ENCODE data around the gene TMEM270. TPM values are rescaled to one million over a fixed set of nuclear protein-coding genes. Genes with fewer than 3 reads are reported as not detected.

TMEM270 gene
- total RNA-seq, 1 experiment from 2014 or later = not detected

DNA sequence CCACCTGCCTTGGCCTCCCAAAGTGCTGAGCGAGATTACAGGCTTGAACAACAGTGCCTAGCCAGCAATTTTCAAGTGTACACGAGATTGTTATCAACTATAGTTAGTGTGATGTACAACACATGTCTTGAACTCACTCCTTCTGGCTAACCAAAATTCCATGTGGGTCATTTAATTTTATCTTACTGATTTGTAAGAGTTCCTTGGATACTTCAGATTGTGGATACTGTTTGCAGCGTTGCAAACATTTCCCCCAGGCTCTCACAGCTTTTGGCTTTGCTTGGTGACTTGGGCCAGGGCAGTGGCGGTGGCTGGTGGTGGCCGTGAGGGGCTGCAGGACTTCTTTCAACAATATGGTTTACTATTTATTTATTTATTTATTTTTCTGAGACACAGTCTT lies 8.5 kb upstream of the TMEM270 start:
- DNase-seq = no peak
- no peaks in the 10 kb centered on the region for H3K9me3 Mint-ChIP-seq (ENCODE audit: unreplicated experiment)
- H3K27me3 Mint-ChIP-seq (ENCODE audit: insufficient read depth, unreplicated experiment) = no peaks in the 10 kb centered on the region
- intact Hi-C loops (cut with micrococcal nuclease; ENCODE audit: unreplicated experiment) = loop anchor here (10.0 kb wide), 1 partner anchor 58 kb away; no protein-coding TSS in a partner anchor
- POLR2A ChIA-PET = interaction anchor here (0.6 to 1.0 kb wide), 2 partner anchors 18 to 25 kb away, joined by 3 to 7 read pairs; no protein-coding TSS in a partner anchor
- H3K4me1 Mint-ChIP-seq (ENCODE audit: low read depth, unreplicated experiment) = peaks cover 38% of the 10 kb centered on the region
- peaks cover 28% of the 10 kb centered on the region for H3K4me1 ChIP-seq
- H3K36me3 Mint-ChIP-seq (ENCODE audit: insufficient read depth, unreplicated experiment) = no peaks in the 10 kb centered on the region
- TF ChIP-seq, protein P1, sequence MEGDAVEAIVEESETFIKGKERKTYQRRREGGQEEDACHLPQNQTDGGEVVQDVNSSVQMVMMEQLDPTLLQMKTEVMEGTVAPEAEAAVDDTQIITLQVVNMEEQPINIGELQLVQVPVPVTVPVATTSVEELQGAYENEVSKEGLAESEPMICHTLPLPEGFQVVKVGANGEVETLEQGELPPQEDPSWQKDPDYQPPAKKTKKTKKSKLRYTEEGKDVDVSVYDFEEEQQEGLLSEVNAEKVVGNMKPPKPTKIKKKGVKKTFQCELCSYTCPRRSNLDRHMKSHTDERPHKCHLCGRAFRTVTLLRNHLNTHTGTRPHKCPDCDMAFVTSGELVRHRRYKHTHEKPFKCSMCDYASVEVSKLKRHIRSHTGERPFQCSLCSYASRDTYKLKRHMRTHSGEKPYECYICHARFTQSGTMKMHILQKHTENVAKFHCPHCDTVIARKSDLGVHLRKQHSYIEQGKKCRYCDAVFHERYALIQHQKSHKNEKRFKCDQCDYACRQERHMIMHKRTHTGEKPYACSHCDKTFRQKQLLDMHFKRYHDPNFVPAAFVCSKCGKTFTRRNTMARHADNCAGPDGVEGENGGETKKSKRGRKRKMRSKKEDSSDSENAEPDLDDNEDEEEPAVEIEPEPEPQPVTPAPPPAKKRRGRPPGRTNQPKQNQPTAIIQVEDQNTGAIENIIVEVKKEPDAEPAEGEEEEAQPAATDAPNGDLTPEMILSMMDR (IDR thresholded peaks at IDR 0.05; ENCODE audit: insufficient read depth in 1 of 2, low read depth in 1 of 2, low read length in 1 of 2, severe bottlenecking in 1 of 2, unreplicated experiment in 1 of 2) = no peak
- H3K4me3 ChIP-seq (ENCODE audit: low read depth, low read length) = no peak overlapping the region
- H3K27me3 ChIP-seq (replicated peaks; ENCODE audit: control insufficient read depth, insufficient read depth, low read length) = no peaks in the 10 kb centered on the region
- no peaks in the 10 kb centered on the region for H3K36me3 ChIP-seq (ENCODE audit: control insufficient read depth, insufficient read depth, low read length)
- BruUV-seq (replicated peaks) = no TSS peak
- H3K4me3 Mint-ChIP-seq (ENCODE audit: unreplicated experiment) = no peak overlapping the region
- peak overlapping the region; percentile 87 for H3K27ac Mint-ChIP-seq (ENCODE audit: unreplicated experiment)
- CTCF ChIA-PET = interaction anchor here (0.9 kb wide), 1 partner anchor 157 kb away, joined by 7 read pairs; no protein-coding TSS in a partner anchor
- no peaks in the 10 kb centered on the region for H3K9me3 ChIP-seq

DNA sequence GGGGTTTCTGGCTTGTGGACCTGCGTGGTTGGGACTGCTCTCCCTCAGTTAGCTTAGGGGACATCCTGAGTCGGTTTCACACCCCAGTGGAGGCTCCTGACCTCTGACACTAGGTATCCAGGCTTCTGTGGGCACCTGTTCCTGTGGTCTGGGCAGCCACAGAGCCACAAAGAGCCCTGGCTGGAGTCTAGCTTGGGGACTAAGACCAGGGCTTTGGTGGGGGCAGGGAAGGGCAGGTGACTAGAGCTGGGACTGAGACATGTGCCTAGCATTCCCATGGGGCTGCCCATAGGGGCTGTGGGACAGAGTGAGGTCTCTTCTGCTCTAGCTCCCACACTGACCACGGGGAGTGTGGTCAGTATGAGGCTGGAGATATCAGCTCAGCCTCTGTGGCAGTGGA lies 4.0 kb upstream of the TMEM270 start:
- ChIA-PET POLR2A (interaction anchor here (0.5 to 1.2 kb wide), 2 partner anchors 28 to 96 kb away, joined by 3 to 5 read pairs; no protein-coding TSS in a partner anchor), CTCF (interaction anchor here (0.6 kb wide), 1 partner anchor 703 kb away, joined by 3 read pairs; no protein-coding TSS in a partner anchor)
- H3K4me1 ChIP-seq = peaks cover 12% of the 10 kb centered on the region
- Mint-ChIP-seq H3K4me1 (ENCODE audit: low read depth, unreplicated experiment) (peaks cover 5% of the 10 kb centered on the region), H3K27ac (ENCODE audit: unreplicated experiment) (no peak overlapping the region), H3K9me3 (ENCODE audit: unreplicated experiment) (no peaks in the 10 kb centered on the region), H3K27me3 (ENCODE audit: insufficient read depth, unreplicated experiment) (peaks cover 3% of the 10 kb centered on the region), H3K4me3 (ENCODE audit: unreplicated experiment) (no peak overlapping the region), H3K36me3 (ENCODE audit: insufficient read depth, unreplicated experiment) (no peaks in the 10 kb centered on the region)
- no peaks in the 10 kb centered on the region for H3K27me3 ChIP-seq (replicated peaks; ENCODE audit: control insufficient read depth, insufficient read depth, low read length)
- TF ChIP-seq, protein P1 (IDR thresholded peaks at IDR 0.05; ENCODE audit: insufficient read depth in 1 of 2, low read depth in 1 of 2, low read length in 1 of 2, severe bottlenecking in 1 of 2, unreplicated experiment in 1 of 2) = no peak
- intact Hi-C loops (cut with micrococcal nuclease; ENCODE audit: unreplicated experiment) = loop anchor here (10.0 kb wide), 1 partner anchor 62 kb away; no protein-coding TSS in a partner anchor
- no peak for DNase-seq
- BruUV-seq (replicated peaks) = no TSS peak
- no peak overlapping the region for H3K4me3 ChIP-seq (ENCODE audit: low read depth, low read length)
- peaks cover 4% of the 10 kb centered on the region; the same call in 1 of the 2 replicates for H3K9me3 ChIP-seq
- no peaks in the 10 kb centered on the region for H3K36me3 ChIP-seq (ENCODE audit: control insufficient read depth, insufficient read depth, low read length)

DNA sequence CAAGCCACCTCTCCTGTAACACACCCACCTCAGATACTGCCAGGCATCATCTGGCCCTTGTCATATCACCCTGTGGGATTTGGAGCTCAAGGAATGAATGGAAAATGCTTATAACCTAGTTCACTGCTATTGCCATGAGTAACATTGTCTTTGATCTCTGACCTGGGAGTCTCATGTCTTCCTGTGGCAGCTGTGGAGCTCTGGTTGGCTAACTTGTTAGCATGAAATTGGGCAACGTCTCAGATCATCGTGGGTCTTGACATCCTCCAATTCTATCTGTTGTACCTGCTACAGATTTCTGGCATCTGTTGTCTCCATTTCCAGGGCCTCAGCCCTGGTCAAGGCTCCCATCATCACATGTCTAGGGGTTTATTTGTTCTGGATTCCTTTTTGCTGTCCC lies 2.2 kb upstream of the TMEM270 start:
- ChIA-PET CTCF (no interaction called here), POLR2A (interaction anchor here (0.9 kb wide), 1 partner anchor 120 kb away, joined by 3 read pairs; the partner anchor contains the start of gene ABHD11)
- H3K4me3 ChIP-seq (ENCODE audit: low read depth, low read length) = no peak overlapping the region
- BruUV-seq (replicated peaks) = no TSS peak
- H3K4me1 ChIP-seq = 0 out of 2 replicates have a peak, but pooled peaks cover 5% of the 10 kb centered on the region
- TF ChIP-seq, protein P1 (IDR thresholded peaks at IDR 0.05; ENCODE audit: insufficient read depth in 1 of 2, low read depth in 1 of 2, low read length in 1 of 2, severe bottlenecking in 1 of 2, unreplicated experiment in 1 of 2) = no peak
- intact Hi-C loops (cut with micrococcal nuclease; ENCODE audit: unreplicated experiment) = loop anchor here (10.0 kb wide), 1 partner anchor 64 kb away; no protein-coding TSS in a partner anchor
- H3K27me3 ChIP-seq (replicated peaks; ENCODE audit: control insufficient read depth, insufficient read depth, low read length) = no peaks in the 10 kb centered on the region
- Mint-ChIP-seq H3K4me3 (ENCODE audit: unreplicated experiment) (no peak overlapping the region), H3K27ac (ENCODE audit: unreplicated experiment) (no peak overlapping the region), H3K27me3 (ENCODE audit: insufficient read depth, unreplicated experiment) (peaks cover 3% of the 10 kb centered on the region), H3K4me1 (ENCODE audit: low read depth, unreplicated experiment) (no peaks in the 10 kb centered on the region), H3K36me3 (ENCODE audit: insufficient read depth, unreplicated experiment) (no peaks in the 10 kb centered on the region), H3K9me3 (ENCODE audit: unreplicated experiment) (no peaks in the 10 kb centered on the region)
- H3K36me3 ChIP-seq (ENCODE audit: control insufficient read depth, insufficient read depth, low read length) = no peaks in the 10 kb centered on the region
- DNase-seq = no peak
- peaks cover 4% of the 10 kb centered on the region; the same call in 1 of the 2 replicates for H3K9me3 ChIP-seq

Data from Caco-2 (cell line).